IMR-90 (cell line): ENCODE results near the gene SLF2. TPM values are rescaled to one million over a fixed set of nuclear protein-coding genes. Genes with fewer than 3 reads are reported as not detected.
A peak's percentile ranks its signal among the peaks of the same experiment; 100 is the strongest.

Experiments used
- ATAC-seq: fragments of 200-7000 bp; cut with Tn5 transposase; 2 replicates; pipeline ENCODE4 v1.9.1; 2020; ENCODE audit warnings: low read depth, mild to moderate bottlenecking, moderate library complexity
- BruUV-seq: library from RNA; stranded (reverse); fragments of 400-500 nt; replicated peaks from 2 replicates; lab custom pipeline; 2021; lab: Mats Ljungman, UMichigan
- CTCF ChIA-PET: fragments of 300-600 bp; formaldehyde crosslinking; extraction: SDS; loops from one replicate; lab custom pipeline; 2021; ENCODE audit warnings: antibody characterized with exemption; lab: Yijun Ruan, JAX
- POLR2A ChIA-PET: fragments of 300-600 bp; sonication (Branson Sonifier 250); formaldehyde crosslinking; loops from one replicate; lab custom pipeline; 2022; ENCODE audit warnings: antibody characterized with exemption; ENCODE audit not compliant: unreplicated experiment; lab: Charles Lee
- DNase-seq: peaks from one replicate; pipeline ENCODE4 v3.0.0; 2013
- H2AFZ ChIP-seq: replicated peaks from 2 replicates; pipeline ENCODE3; 2013; ENCODE audit warnings: low read length, mild to moderate bottlenecking; ENCODE audit not compliant: poor library complexity
- H2AK5ac ChIP-seq: 2 replicates; pipeline ENCODE4 v1.6.1; 2013; ENCODE audit warnings: low read depth, low read length, inconsistent platforms
- H2AK9ac ChIP-seq: replicated peaks from 2 replicates; pipeline ENCODE3; 2013; ENCODE audit warnings: mild to moderate bottlenecking, low read depth, low read length, moderate library complexity; ENCODE audit not compliant: poor library complexity
- H2BK120ac ChIP-seq: 2 replicates; pipeline ENCODE4 v1.6.1; 2013; ENCODE audit warnings: low read depth, low read length, inconsistent platforms
- H2BK15ac ChIP-seq: 3 replicates; pipeline ENCODE4 v1.6.1; 2013; ENCODE audit warnings: low read depth, low read length, inconsistent platforms
- H2BK20ac ChIP-seq: 2 replicates; pipeline ENCODE4 v1.6.1; 2013; ENCODE audit warnings: low read depth, mild to moderate bottlenecking, inconsistent platforms, low read length, moderate library complexity
- H2BK5ac ChIP-seq: 2 replicates; pipeline ENCODE4 v1.6.1; 2013; ENCODE audit warnings: mild to moderate bottlenecking, low read depth, low read length, inconsistent platforms; ENCODE audit not compliant: poor library complexity, severe bottlenecking
- H3K14ac ChIP-seq: replicated peaks from 2 replicates; pipeline ENCODE4 v1.6.1; 2013; ENCODE audit warnings: low read depth, low read length, inconsistent platforms
- H3K18ac ChIP-seq: 2 replicates; pipeline ENCODE4 v1.6.1; 2013; ENCODE audit warnings: low read depth, low read length, control low read depth
- H3K23ac ChIP-seq: 2 replicates; pipeline ENCODE4 v1.6.1; 2013; ENCODE audit warnings: low read depth, low read length, inconsistent platforms
- H3K27ac ChIP-seq: 2 replicates; pipeline ENCODE4 v1.5.1; 2013; ENCODE audit warnings: mild to moderate bottlenecking, control low read depth, low read length; ENCODE audit not compliant: insufficient read depth
- H3K27me3 ChIP-seq: 2 replicates; pipeline ENCODE4 v1.6.1; 2013; ENCODE audit warnings: low read length; ENCODE audit not compliant: control insufficient read depth, insufficient read depth
- H3K36me3 ChIP-seq: 2 replicates; pipeline ENCODE4 v1.6.1; 2013; ENCODE audit warnings: low read length, mixed read lengths; ENCODE audit not compliant: control insufficient read depth, insufficient read depth
- H3K4ac ChIP-seq: 2 replicates; pipeline ENCODE4 v1.6.1; 2013; ENCODE audit warnings: low read depth, low read length, inconsistent platforms
- H3K4me1 ChIP-seq: 2 replicates; pipeline ENCODE4 v1.6.1; 2013; ENCODE audit warnings: low read length, mixed read lengths; ENCODE audit not compliant: control insufficient read depth, insufficient read depth
- H3K4me2 ChIP-seq: 2 replicates; pipeline ENCODE4 v1.6.1; 2013; ENCODE audit warnings: low read depth, mild to moderate bottlenecking, control low read depth, low read length, moderate library complexity
- H3K4me3 ChIP-seq: 2 replicates; pipeline ENCODE4 v1.5.1; 2013; ENCODE audit warnings: low read depth, mild to moderate bottlenecking, control low read depth, low read length, moderate library complexity; ENCODE audit not compliant: insufficient read depth
- H3K56ac ChIP-seq: 2 replicates; pipeline ENCODE4 v1.6.1; 2013; ENCODE audit warnings: low read length, inconsistent platforms; ENCODE audit not compliant: insufficient read depth; ENCODE audit errors: extremely low read depth
- H3K79me1 ChIP-seq, 2 experiments: 2 replicates each; pipeline ENCODE4 v1.6.1; 2013; ENCODE audit warnings: low read length in 2 of 2, inconsistent platforms in 1 of 2, low read depth in 1 of 2
- H3K9ac ChIP-seq: 2 replicates; pipeline ENCODE4 v1.6.1; 2013; ENCODE audit warnings: low read depth, low read length, control low read depth
- H3K9me1 ChIP-seq: 2 replicates; pipeline ENCODE4 v1.6.1; 2013; ENCODE audit warnings: low read length, inconsistent platforms; ENCODE audit not compliant: insufficient read depth
- H3K9me3 ChIP-seq: 2 replicates; pipeline ENCODE4 v1.6.1; 2013; ENCODE audit warnings: low read length; ENCODE audit not compliant: control insufficient read depth, insufficient read depth
- H4K20me1 ChIP-seq: 2 replicates; pipeline ENCODE4 v1.6.1; 2013; ENCODE audit warnings: low read length, inconsistent platforms; ENCODE audit not compliant: insufficient read depth
- H4K5ac ChIP-seq: 2 replicates; pipeline ENCODE4 v1.6.1; 2013; ENCODE audit warnings: mild to moderate bottlenecking, low read depth, low read length, control low read depth
- H4K8ac ChIP-seq, 2 experiments: 2 replicates each; pipeline ENCODE4 v1.6.1; 2013; ENCODE audit warnings: low read depth in 2 of 2, low read length in 2 of 2, control low read depth in 1 of 2, inconsistent platforms in 1 of 2
- H4K91ac ChIP-seq: 2 replicates; pipeline ENCODE4 v1.6.1; 2013; ENCODE audit warnings: low read depth, low read length, inconsistent platforms; ENCODE audit not compliant: insufficient read depth
- CEBPB ChIP-seq: IDR thresholded peaks from 2 replicates; pipeline ENCODE4 v1.6.1; 2012; ENCODE audit warnings: low read depth, low read length, improper control_type of control experiment
- CHD1 ChIP-seq: IDR thresholded peaks from 2 replicates; pipeline ENCODE4 v1.6.1; 2012; ENCODE audit warnings: low read depth, low read length, improper control_type of control experiment
- FOS ChIP-seq: fragments of 150-350 bp; IDR thresholded peaks from 2 replicates; pipeline ENCODE4 v1.6.1; 2016; ENCODE audit warnings: low read depth, low read length
- MAFK ChIP-seq: IDR thresholded peaks from 2 replicates; pipeline ENCODE4 v1.6.1; 2012; ENCODE audit warnings: low read depth, low read length, improper control_type of control experiment
- MXI1 ChIP-seq: IDR thresholded peaks from 2 replicates; pipeline ENCODE4 v1.6.1; 2012; ENCODE audit warnings: low read depth, mild to moderate bottlenecking, low read length, moderate library complexity, borderline replicate concordance
- NFE2L2 ChIP-seq: fragments of 150-350 bp; IDR thresholded peaks from 2 replicates; pipeline ENCODE4 v1.6.1; 2016; ENCODE audit warnings: low read depth, mild to moderate bottlenecking, low read length
- RAD21 ChIP-seq: IDR thresholded peaks from 2 replicates; pipeline ENCODE4 v1.6.1; 2012; ENCODE audit warnings: low read length, improper control_type of control experiment
- RFX5 ChIP-seq: IDR thresholded peaks from 2 replicates; pipeline ENCODE4 v1.8.0; 2012; ENCODE audit warnings: low read depth, mild to moderate bottlenecking, low read length, moderate library complexity
- SMC3 ChIP-seq: fragments of 150-350 bp; IDR thresholded peaks from 2 replicates; pipeline ENCODE4 v1.6.1; 2016; ENCODE audit warnings: low read depth, mild to moderate bottlenecking, antibody characterized with exemption, low read length, moderate library complexity
- WGBS, 2 experiments: methylation state at CpG; one replicate each; pipeline versions ENCODE4 v1.1.5 to v1.1.7; 2013; ENCODE audit warnings: missing lambda C conversion rate in 2 of 2; ENCODE audit not compliant: insufficient read length in 1 of 2; ENCODE audit errors: extremely low coverage in 2 of 2; 5-methylcytosine and 5-hydroxymethylcytosine counted together
- dilution Hi-C: fragments of 300-500 bp; cut with HindIII; formaldehyde crosslinking; loops from one replicate; pipeline ENCODE4 v1.14.3; 2018; ENCODE audit warnings: low sequenced_read_pairs; ENCODE audit not compliant: unreplicated experiment
- in situ Hi-C: fragments of 300-500 bp; cut with MboI; formaldehyde crosslinking; loops from 3 replicates; pipeline ENCODE4 v1.14.3; 2019; ENCODE audit warnings: low sequenced_read_pairs, inconsistent platforms, mixed read lengths
- intact Hi-C: fragments of 100-400 bp; cut with micrococcal nuclease; formaldehyde crosslinking; loops from 2 replicates; pipeline ENCODE4 v1.10.0; 2022
- polyA plus RNA-seq, 3 experiments: library from polyadenylated mRNA; depleted of rRNA; stranded (reverse); fragments of >200 nt; gene quantifications; 2 replicates each; pipeline ENCODE4 v1.2.3, GENCODE V29; 2012; ENCODE audit warnings: low replicate concordance in 1 of 3
- total RNA-seq: library from RNA; depleted of rRNA; stranded (reverse); fragments of >200 nt; gene quantifications from 2 replicates; pipeline ENCODE4 v1.2.3, GENCODE V29; 2012
- TF ChIP-seq, protein P1 (sequence below): fragments of 150-350 bp; IDR thresholded peaks from 2 replicates; pipeline ENCODE4 v1.6.1; 2016; ENCODE audit warnings: low read depth, mild to moderate bottlenecking, low read length, moderate library complexity, borderline replicate concordance
- TF ChIP-seq, protein P2 (sequence below): fragments of 150-350 bp; IDR thresholded peaks from 2 replicates; pipeline ENCODE4 v1.6.1; 2017; ENCODE audit warnings: mild to moderate bottlenecking, antibody characterized with exemption, low read length, low read depth

The SLF2 gene
- total and polyA plus RNA-seq, 2 of the 4 experiments (the other 2 are of a cell fraction), result 8.5 to 21.7 TPM

DNA sequence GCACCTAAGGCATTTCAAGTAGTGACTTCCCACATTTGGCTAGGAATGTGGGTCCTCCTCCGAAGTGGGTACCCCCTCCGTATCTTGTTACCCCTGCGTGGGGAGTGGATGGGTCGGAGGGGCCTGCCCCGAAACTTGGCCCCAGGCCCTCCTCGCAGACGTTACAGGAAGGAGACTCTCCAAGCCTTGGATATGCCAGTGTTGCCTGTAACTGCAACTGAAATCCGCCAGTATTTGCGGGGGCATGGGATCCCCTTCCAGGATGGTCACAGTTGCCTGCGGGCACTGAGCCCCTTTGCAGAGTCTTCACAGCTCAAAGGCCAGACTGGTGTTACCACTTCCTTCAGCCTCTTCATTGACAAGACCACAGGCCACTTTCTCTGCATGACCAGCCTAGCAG lies 75.4 kb downstream of the SLF2 start:
- Histone ChIP-seq H3K36me3 (peaks cover 31% of the 10 kb centered on the region), H2BK5ac (no peak overlapping the region), H2BK20ac (no peak overlapping the region), H2BK15ac (no peak overlapping the region), H3K4me3 (peak overlapping the region; percentile 90), H3K18ac (no peak overlapping the region), H3K4ac (peak overlapping the region; percentile 88; the same call in 1 of the 2 replicates), H4K5ac (no peak overlapping the region), H3K4me2 (peak overlapping the region; percentile 99), H3K9me1 (peaks cover 9% of the 10 kb centered on the region), H4K20me1 (0 out of 2 replicates have a peak, but pooled peaks cover 3% of the 10 kb centered on the region), H4K91ac (no peak overlapping the region), H3K23ac (peak overlapping the region; percentile 87; the same call in 1 of the 2 replicates), H2AFZ (peak overlapping the region; percentile 99), H3K27me3 (no peaks in the 10 kb centered on the region), H2AK5ac (peak overlapping the region; percentile 57; the same call in 1 of the 2 replicates), H4K8ac (peak overlapping the region; percentile 95 to 100; a peak in 3 of 4 replicates), H3K9me3 (no peaks in the 10 kb centered on the region), H2BK120ac (no peak overlapping the region), H3K79me1 (peaks cover 60 to 67% of the 10 kb centered on the region in 2 experiments), H3K4me1 (peaks cover 8% of the 10 kb centered on the region; the same call in 1 of the 2 replicates), H3K9ac (peak overlapping the region; percentile 70), H2AK9ac (peak overlapping the region; percentile 2), H3K14ac (no peak overlapping the region), H3K56ac (0 out of 2 replicates have a peak overlapping the region, but pooled peaks have one; percentile 66), H3K27ac (no peak overlapping the region)
- dilution Hi-C loops (no loop called here), in situ Hi-C loops (no loop called here), intact Hi-C loops (no loop called here)
- POLR2A ChIA-PET, result no interaction called here
- no TSS peak for BruUV-seq
- TF ChIP-seq RAD21 (no peak), CHD1 (no peak), SMC3 (no peak), RFX5 (no peak), NFE2L2 (no peak), FOS (no peak), MXI1 (no peak), MAFK (no peak), CEBPB (no peak)
- TF ChIP-seq, protein P1, sequence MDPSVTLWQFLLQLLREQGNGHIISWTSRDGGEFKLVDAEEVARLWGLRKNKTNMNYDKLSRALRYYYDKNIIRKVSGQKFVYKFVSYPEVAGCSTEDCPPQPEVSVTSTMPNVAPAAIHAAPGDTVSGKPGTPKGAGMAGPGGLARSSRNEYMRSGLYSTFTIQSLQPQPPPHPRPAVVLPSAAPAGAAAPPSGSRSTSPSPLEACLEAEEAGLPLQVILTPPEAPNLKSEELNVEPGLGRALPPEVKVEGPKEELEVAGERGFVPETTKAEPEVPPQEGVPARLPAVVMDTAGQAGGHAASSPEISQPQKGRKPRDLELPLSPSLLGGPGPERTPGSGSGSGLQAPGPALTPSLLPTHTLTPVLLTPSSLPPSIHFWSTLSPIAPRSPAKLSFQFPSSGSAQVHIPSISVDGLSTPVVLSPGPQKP, result no peak
- TF ChIP-seq, protein P2, sequence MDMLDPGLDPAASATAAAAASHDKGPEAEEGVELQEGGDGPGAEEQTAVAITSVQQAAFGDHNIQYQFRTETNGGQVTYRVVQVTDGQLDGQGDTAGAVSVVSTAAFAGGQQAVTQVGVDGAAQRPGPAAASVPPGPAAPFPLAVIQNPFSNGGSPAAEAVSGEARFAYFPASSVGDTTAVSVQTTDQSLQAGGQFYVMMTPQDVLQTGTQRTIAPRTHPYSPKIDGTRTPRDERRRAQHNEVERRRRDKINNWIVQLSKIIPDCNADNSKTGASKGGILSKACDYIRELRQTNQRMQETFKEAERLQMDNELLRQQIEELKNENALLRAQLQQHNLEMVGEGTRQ, result no peak
- no peak for ATAC-seq
- CTCF ChIA-PET, result interaction anchor here (1.3 kb wide), 1 partner anchor 11 kb away, joined by 3 read pairs; the partner anchor contains the start of gene LZTS2
- 75% methylated on average over 5 of the region's 10 CpGs; no CpG with 5 or more reads in 1 of the 2 experiments for whole genome bisulfite sequencing, 2 experiments
- no peak for DNase-seq
